NCI-H1105 (cell line): ENCODE data around the gene PRMT7.

Source experiments
- DNase-seq: peaks from one replicate; lab custom pipeline; 2025; lab: John Stamatoyannopoulos, UW

PRMT7 gene

GRCh38 chr16:68396481-68396880 lies 85.7 kb downstream of the PRMT7 start:
- DNase-seq = no peak

- DNase-seq = no peak
Observed at GRCh38 chr16:68397710-68398201, 86.9 kb downstream of the PRMT7 start.

- no peak for DNase-seq
Observed at GRCh38 chr16:68399456-68399855, 88.6 kb downstream of the PRMT7 start.

GRCh38 chr16:68400083-68400923 lies 89.5 kb downstream of the PRMT7 start:
- DNase-seq = no peak

- DNase-seq = no peak
Observed at GRCh38 chr16:68400924-68401460, 90.2 kb downstream of the PRMT7 start.

GRCh38 chr16:68401871-68402747 lies 91.3 kb downstream of the PRMT7 start:
- no peak for DNase-seq

- DNase-seq = no peak
Observed at GRCh38 chr16:68402748-68403040, 91.9 kb downstream of the PRMT7 start.

- DNase-seq = no peak
Observed at GRCh38 chr16:68403177-68403576, 92.4 kb downstream of the PRMT7 start.

- DNase-seq = no peak
Observed at GRCh38 chr16:68403704-68404103, 92.9 kb downstream of the PRMT7 start.

- DNase-seq = no peak
Observed at GRCh38 chr16:68404736-68405345, 94.0 kb downstream of the PRMT7 start.

GRCh38 chr16:68406458-68407152 lies 95.8 kb downstream of the PRMT7 start:
- DNase-seq = no peak
